ENCODE data around the gene CPLANE2. TPM values are rescaled to one million over a fixed set of nuclear protein-coding genes. Genes with fewer than 3 reads are reported as not detected.
"Not testable (repeated sequence)": the region's sequence is repeated elsewhere in the genome, so short reads cannot be mapped to it uniquely, and the experiment has no call there.

CPLANE2 gene
- total and polyA plus RNA-seq, 4 donors = 12.1 to 14.3 (median 12.8) TPM

DNA sequence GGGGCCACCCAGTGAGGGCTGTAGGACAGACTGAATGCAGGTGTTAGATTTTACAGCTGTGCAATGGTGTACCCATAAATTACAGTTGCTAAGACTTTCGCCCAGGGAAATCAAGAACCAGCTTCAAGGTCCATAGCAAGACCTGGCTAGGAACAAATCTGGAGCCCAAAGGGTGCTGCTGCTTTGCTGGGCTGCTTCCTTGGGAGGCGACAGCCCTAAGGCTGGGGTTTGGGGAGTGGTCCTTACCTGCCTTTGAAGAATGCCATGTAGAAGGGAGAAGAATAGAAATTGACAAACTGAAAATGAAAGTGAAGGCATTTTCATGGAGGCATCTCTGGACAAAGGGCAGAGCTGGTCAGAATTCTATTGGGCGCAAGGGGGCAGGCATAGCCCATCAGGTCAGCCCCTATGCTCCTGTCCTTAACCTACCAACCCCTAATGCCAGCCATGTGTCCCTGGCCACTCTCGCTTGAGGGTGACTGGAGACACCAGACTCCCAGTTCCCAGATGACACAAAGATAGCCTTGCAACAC lies 16.9 kb downstream of the CPLANE2 start:
- Histone ChIP-seq H3K36me3 (ENCODE audit: control insufficient read depth, insufficient read depth, low read length) (no peaks in the 10 kb centered on the region), H3K9me3 (ENCODE audit: control insufficient read depth, insufficient read depth, low read length) (no peaks in the 10 kb centered on the region), H3K4me1 (ENCODE audit: control insufficient read depth, insufficient read depth, low read length) (peaks cover 24% of the 10 kb centered on the region), H3K27ac (ENCODE audit: low read depth, low read length) (no peak overlapping the region), H3K27me3 (ENCODE audit: control insufficient read depth, insufficient read depth, low read length) (peaks cover 8% of the 10 kb centered on the region), H3K4me3 (ENCODE audit: low read depth, low read length) (no peak overlapping the region)
- WGBS (ENCODE audit: insufficient coverage) = 87% methylated on average over 4 of the region's 4 CpGs
- no peak for DNase-seq (ENCODE audit: low read depth in 4 of 6, low spot score in 6 of 6)

DNA sequence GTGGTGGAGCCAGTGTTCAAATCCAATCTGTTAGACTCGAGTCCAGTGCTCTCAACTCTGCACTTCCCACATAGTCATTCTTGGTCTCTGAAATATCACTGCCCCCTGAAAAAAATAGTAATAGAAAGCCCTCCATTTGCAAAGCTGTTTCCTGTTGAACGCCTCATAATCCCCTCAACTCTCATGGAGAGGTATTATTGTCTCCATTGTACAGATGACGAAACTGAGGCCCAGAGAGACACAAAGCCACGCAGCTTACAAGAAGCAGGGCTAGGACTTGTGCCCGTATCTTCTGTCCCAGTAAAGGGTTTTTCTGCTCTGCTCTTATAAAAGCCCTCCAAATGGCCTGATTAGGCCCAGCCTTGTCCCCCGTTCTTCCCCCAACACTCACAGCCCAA lies 18.3 kb downstream of the CPLANE2 start:
- Histone ChIP-seq H3K36me3 (ENCODE audit: control insufficient read depth, insufficient read depth, low read length) (no peaks in the 10 kb centered on the region), H3K27me3 (ENCODE audit: control insufficient read depth, insufficient read depth, low read length) (peaks cover 8% of the 10 kb centered on the region), H3K4me1 (ENCODE audit: control insufficient read depth, insufficient read depth, low read length) (peaks cover 24% of the 10 kb centered on the region), H3K27ac (ENCODE audit: low read depth, low read length) (no peak overlapping the region), H3K9me3 (ENCODE audit: control insufficient read depth, insufficient read depth, low read length) (no peaks in the 10 kb centered on the region), H3K4me3 (ENCODE audit: low read depth, low read length) (no peak overlapping the region)
- 94% methylated on average over 3 of the region's 6 CpGs for WGBS (ENCODE audit: insufficient coverage)
- DNase-seq (ENCODE audit: low read depth in 4 of 6, low spot score in 6 of 6) = no peak

DNA sequence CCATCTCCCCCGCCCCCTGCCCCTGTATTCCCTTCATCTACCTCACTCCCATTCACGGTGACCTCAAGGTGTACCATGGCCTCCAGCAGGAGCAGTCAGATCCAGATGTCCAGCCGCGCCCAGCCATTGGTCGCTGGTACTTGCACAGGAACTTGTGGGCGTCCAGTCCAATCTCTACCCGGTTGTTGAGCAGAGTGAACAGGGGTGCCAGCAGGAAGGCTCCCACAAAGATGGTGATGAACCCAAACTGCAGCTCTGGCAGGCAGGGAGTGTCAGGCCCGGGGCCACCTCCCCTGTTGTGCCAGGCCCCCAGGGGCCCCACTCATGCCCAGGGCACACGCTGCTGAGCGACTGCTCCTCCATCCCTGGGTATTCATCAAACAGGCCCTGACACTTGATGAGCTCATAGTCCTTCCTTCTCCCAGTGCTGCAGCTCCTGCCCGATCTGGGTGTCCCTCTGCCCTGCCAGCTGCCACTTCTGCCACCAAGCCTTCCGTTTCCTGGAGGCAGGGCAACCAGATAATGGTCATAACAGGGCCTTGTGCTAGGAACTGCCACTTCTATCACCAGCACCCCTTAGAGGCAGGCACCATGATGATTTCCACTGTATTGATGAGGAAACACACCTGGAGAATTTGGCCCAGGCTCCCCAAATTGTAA lies 18.8 kb downstream of the CPLANE2 start:
- Histone ChIP-seq H3K36me3 (ENCODE audit: control insufficient read depth, insufficient read depth, low read length) (no peaks in the 10 kb centered on the region), H3K4me3 (ENCODE audit: low read depth, low read length) (no peak overlapping the region), H3K27ac (ENCODE audit: low read depth, low read length) (no peak overlapping the region), H3K9me3 (ENCODE audit: control insufficient read depth, insufficient read depth, low read length) (no peaks in the 10 kb centered on the region), H3K27me3 (ENCODE audit: control insufficient read depth, insufficient read depth, low read length) (peaks cover 8% of the 10 kb centered on the region), H3K4me1 (ENCODE audit: control insufficient read depth, insufficient read depth, low read length) (peaks cover 24% of the 10 kb centered on the region)
- WGBS (ENCODE audit: insufficient coverage) = 71% methylated on average over 12 of the region's 12 CpGs
- no peak for DNase-seq (ENCODE audit: low read depth in 4 of 6, low spot score in 6 of 6)

DNA sequence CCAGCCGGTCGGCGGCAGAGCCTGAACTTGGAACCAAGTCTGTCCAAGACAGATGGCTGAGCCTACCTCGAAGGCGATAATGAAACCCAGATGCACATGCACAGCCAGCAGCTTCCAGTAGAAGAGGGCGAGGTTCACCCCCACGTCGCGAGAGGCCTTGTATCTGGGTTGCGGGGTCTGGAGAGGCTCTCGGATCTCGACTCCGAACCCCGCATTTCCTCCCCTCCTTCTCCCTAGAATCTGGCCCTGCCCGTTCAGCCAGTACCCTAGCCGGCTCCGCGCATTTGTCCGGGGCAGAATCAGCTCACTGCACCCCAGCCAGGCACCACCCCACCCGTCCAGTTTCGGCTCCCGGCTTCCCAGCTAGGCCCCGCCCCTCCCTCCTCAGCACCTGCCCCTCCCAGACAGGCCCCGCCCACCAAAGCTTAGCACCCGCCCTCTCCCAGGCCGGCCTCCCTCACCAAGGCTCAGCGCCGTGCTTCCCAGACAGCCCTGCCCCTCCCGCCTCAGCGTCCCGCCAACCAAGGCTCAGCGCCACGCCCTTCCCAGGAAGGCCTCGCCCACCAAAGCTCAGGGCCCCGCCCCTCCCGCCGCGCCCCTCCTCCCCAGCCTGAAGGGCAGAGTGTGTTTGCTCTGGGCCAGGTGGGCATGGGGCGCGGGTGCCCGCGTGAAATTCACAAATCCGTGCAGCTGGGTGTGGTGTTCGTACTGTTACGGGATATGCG lies 19.8 kb downstream of the CPLANE2 start:
- DNase-seq (ENCODE audit: low read depth in 4 of 6, low spot score in 6 of 6) = peak in 4 of 6 donors; percentile 73 to 96 (median 85)
- Histone ChIP-seq H3K4me1 (ENCODE audit: control insufficient read depth, insufficient read depth, low read length) (peaks cover 28% of the 10 kb centered on the region), H3K27me3 (ENCODE audit: control insufficient read depth, insufficient read depth, low read length) (peaks cover 8% of the 10 kb centered on the region), H3K4me3 (ENCODE audit: low read depth, low read length) (peak overlapping the region; percentile 59), H3K27ac (ENCODE audit: low read depth, low read length) (peak overlapping the region; percentile 59), H3K36me3 (ENCODE audit: control insufficient read depth, insufficient read depth, low read length) (no peaks in the 10 kb centered on the region), H3K9me3 (ENCODE audit: control insufficient read depth, insufficient read depth, low read length) (no peaks in the 10 kb centered on the region)
- WGBS (ENCODE audit: insufficient coverage) = 2% methylated on average over 43 of the region's 46 CpGs

DNA sequence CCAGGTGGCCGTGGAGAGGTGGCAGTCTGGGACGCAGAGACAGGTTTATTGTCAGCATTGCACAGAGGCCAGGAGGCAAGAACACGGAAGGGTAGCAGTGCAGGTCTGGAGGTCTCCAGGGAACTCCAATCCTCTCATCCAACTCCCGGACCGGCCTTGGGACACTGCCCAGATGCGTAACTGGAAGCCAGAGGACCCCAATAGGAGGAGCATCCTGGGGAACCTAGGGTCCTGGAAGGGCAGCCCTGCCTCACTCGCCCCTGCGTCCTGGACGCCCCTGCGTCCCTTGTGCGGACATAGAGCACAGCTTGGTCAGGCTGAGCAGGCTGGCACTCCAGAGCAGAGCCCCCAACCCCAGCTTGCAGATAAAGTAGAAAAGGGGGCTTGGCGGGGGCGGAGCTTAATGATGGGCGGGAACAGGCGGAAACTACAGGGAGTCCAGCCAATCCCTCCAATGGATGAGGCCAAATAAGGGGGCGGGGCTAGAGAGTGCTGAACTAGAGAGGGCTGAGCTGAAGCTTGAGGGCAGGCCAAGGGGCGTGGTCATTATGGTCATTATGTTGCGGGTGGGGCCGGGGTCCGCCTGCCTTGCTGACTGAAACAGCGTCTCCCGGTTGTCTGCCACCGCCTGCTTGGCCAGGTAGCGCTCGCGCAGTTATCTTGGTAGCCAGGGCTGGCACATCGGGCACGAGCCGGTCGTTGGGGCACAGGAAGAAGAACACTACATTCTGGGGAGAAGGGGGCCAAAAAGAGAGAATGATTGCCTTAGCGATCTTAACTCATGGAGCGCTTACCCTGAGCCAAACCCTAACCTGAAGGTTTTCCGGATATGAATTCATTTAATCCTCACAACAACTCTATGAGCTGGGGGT lies 20.9 kb downstream of the CPLANE2 start:
- H3K27me3 ChIP-seq (ENCODE audit: control insufficient read depth, insufficient read depth, low read length) = peaks cover 8% of the 10 kb centered on the region
- no peaks in the 10 kb centered on the region for H3K36me3 ChIP-seq (ENCODE audit: control insufficient read depth, insufficient read depth, low read length)
- H3K4me3 ChIP-seq (ENCODE audit: low read depth, low read length) = peak overlapping the region; percentile 59
- H3K27ac ChIP-seq (ENCODE audit: low read depth, low read length) = peak overlapping the region; percentile 59
- peaks cover 30% of the 10 kb centered on the region for H3K4me1 ChIP-seq (ENCODE audit: control insufficient read depth, insufficient read depth, low read length)
- H3K9me3 ChIP-seq (ENCODE audit: control insufficient read depth, insufficient read depth, low read length) = no peaks in the 10 kb centered on the region
- 9% methylated on average over 28 of the region's 33 CpGs for WGBS (ENCODE audit: insufficient coverage)
- peak in 4 of 6 donors; percentile 63 to 95 (median 82) for DNase-seq (ENCODE audit: low read depth in 4 of 6, low spot score in 6 of 6)

DNA sequence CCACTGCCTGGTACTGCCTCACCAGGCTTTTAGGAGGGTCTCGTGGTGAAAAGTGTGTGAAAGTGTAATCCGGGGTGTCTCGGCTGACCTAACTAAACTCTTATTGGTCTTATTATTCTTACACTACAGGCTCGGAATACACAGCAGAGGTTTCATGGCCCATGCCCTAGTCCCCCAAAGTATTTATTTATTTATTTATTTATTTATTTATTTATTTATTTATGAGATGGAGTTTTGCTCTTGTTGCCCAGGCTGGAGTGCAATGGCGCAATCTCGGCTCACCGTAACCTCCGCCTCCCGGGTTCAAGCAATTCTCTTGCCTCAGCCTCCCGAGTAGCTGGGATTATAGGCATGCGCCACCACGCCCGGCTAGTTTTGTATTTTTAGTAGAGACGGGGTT lies 21.7 kb downstream of the CPLANE2 start:
- H3K4me1 ChIP-seq (ENCODE audit: control insufficient read depth, insufficient read depth, low read length) = peaks cover 38% of the 10 kb centered on the region
- not testable (repeated sequence) for H3K4me3 ChIP-seq (ENCODE audit: low read depth, low read length); H3K9me3 ChIP-seq (ENCODE audit: control insufficient read depth, insufficient read depth, low read length); H3K27ac ChIP-seq (ENCODE audit: low read depth, low read length); DNase-seq (ENCODE audit: low read depth in 4 of 6, low spot score in 6 of 6); H3K36me3 ChIP-seq (ENCODE audit: control insufficient read depth, insufficient read depth, low read length); H3K27me3 ChIP-seq (ENCODE audit: control insufficient read depth, insufficient read depth, low read length)
- no CpG with 5 or more reads among the region's 14 CpGs for WGBS (ENCODE audit: insufficient coverage)

DNA sequence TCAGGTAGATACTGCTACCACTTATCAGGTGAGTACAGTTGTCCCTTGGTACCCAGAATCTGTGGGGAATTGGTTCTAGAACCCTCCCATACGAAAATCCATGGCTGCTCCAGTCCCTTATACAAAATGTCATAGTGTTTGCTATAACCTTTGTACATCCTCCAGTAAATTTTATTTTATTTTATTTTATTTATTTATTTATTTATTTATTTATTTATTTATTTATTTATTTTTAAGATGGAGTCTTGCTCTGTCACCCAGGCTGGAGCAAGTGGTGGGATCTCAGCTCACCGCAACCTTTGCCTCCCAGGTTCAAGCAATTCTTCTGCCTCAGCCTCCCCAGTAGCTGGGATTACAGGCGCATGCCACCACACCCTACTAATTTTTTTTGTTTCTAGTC lies 23.4 kb downstream of the CPLANE2 start:
- not testable (repeated sequence) for DNase-seq (ENCODE audit: low read depth in 4 of 6, low spot score in 6 of 6); H3K4me3 ChIP-seq (ENCODE audit: low read depth, low read length); H3K27ac ChIP-seq (ENCODE audit: low read depth, low read length); H3K27me3 ChIP-seq (ENCODE audit: control insufficient read depth, insufficient read depth, low read length); H3K9me3 ChIP-seq (ENCODE audit: control insufficient read depth, insufficient read depth, low read length); H3K36me3 ChIP-seq (ENCODE audit: control insufficient read depth, insufficient read depth, low read length)
- peaks cover 50% of the 10 kb centered on the region for H3K4me1 ChIP-seq (ENCODE audit: control insufficient read depth, insufficient read depth, low read length)
- WGBS (ENCODE audit: insufficient coverage) = 100% methylated on average over 1 of the region's 3 CpGs

DNA sequence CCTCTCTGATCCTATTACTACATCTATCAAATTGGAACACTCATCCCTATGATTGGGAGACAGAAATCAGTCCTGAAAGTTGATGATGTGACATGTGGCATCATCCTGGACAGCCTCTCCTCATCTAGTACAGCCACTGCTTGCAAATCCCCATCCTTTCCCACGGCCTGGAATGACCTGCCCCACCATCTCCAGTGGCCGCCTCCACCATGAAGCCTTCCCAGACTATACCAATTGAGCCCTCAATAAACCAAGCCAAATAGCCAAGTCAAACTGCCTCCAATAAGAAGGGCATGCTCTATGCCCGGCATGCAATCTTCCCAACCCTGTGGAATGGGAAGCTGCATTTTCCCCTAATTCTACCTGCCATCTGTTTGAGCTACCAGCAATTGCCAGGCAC lies 24.0 kb downstream of the CPLANE2 start:
- no peak for DNase-seq (ENCODE audit: low read depth in 4 of 6, low spot score in 6 of 6)
- 75% methylated on average over 2 of the region's 3 CpGs for WGBS (ENCODE audit: insufficient coverage)
- H3K36me3 ChIP-seq (ENCODE audit: control insufficient read depth, insufficient read depth, low read length) = no peaks in the 10 kb centered on the region

DNA sequence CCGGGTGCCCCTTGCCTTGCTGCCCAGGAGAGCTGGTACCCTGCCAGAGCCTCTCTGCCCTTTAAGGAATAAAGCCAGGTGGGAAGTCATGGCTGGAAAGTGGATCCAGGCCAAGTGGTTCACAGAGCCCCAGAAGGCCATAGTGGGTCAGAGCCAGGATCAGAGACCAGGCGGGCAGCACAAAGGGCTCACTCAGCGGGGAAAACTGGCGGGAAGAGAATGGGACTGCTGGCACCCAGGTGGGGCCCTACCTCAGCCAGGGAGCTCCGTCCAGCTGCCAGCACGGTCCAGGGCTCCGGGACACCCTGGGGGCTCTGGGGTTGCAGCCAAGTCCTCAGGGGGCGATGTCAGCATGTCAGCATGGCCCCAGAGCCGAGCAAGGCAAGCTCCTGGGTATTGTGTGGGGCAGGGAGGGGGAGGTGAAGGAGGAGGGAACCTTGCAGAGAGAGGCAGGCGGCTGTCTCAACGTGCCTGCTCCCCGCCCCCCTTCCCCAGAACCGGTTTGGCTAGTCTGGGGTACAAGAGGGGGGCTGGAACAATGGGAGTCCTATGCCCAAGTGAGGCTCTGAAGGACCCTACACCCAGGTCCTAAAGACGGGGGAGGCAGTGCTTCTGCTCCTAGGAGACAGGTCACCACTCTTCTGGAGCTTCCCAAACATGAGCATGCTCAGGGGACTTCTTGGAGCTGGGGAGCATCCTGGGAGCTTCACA lies 24.6 kb downstream of the CPLANE2 start, which contains the start of gene ARHGEF19:
ARHGEF19 (minus strand) TSS at position 402 of the 711 bp plus-strand sequence. CDS start 3,598 bp downstream, outside the sequence.
- DNase-seq (ENCODE audit: low read depth in 4 of 6, low spot score in 6 of 6) = no peak
- Histone ChIP-seq H3K9me3 (ENCODE audit: control insufficient read depth, insufficient read depth, low read length) (no peaks in the 10 kb centered on the region), H3K4me1 (ENCODE audit: control insufficient read depth, insufficient read depth, low read length) (peaks cover 54% of the 10 kb centered on the region), H3K4me3 (ENCODE audit: low read depth, low read length) (no peak within 1 kb of the TSS), H3K27ac (ENCODE audit: low read depth, low read length) (no peak within 1 kb of the TSS), H3K27me3 (ENCODE audit: control insufficient read depth, insufficient read depth, low read length) (peaks cover 8% of the 10 kb centered on the region), H3K36me3 (ENCODE audit: control insufficient read depth, insufficient read depth, low read length) (no peaks in the 10 kb centered on the region)
- 21% methylated on average over 14 of the region's 14 CpGs for WGBS (ENCODE audit: insufficient coverage)

More for the DNA sequence above, 24.0 kb downstream of the CPLANE2 start:
- Histone ChIP-seq H3K4me3 (ENCODE audit: low read depth, low read length) (no peak overlapping the region), H3K4me1 (ENCODE audit: control insufficient read depth, insufficient read depth, low read length) (peaks cover 54% of the 10 kb centered on the region), H3K27me3 (ENCODE audit: control insufficient read depth, insufficient read depth, low read length) (peaks cover 8% of the 10 kb centered on the region), H3K9me3 (ENCODE audit: control insufficient read depth, insufficient read depth, low read length) (no peaks in the 10 kb centered on the region), H3K27ac (ENCODE audit: low read depth, low read length) (no peak overlapping the region)

Measured in spinal cord (tissue), 10 donors.